Left lobe of liver (tissue), 2 donors: Measurements from ENCODE around the gene DCBLD2. TPM values are rescaled to one million over a fixed set of nuclear protein-coding genes. Genes with fewer than 3 reads are reported as not detected.

Source experiments
- ATAC-seq: fragments of 200-7000 bp; cut with Tn5 transposase; one replicate; pipeline ENCODE4 v1.9.1; 2020; ENCODE audit warnings: mild to moderate bottlenecking, moderate library complexity
- DNase-seq: peaks from one replicate; pipeline ENCODE4 v3.0.0-alpha.2; 2020; ENCODE audit warnings: low spot score
- total RNA-seq: library from RNA; stranded (reverse); gene quantifications from one replicate; pipeline ENCODE4 v1.2.1, GENCODE V29; 2021
- donor health status: DM: no; HTN: no; CAD: no; lungs with moderate emphysema.
- donor health status: DM: no; HTN: yes; CAD: no.

Gene DCBLD2
- 10.0 TPM for total RNA-seq

- peak; percentile 99 for DNase-seq
- peak; percentile 94 for ATAC-seq
Measured at GRCh38 chr3:98901392-98902350, at the start of gene DCBLD2. Gene DCBLD2, minus strand, starts transcription at chr3:98901695. Its CDS starts 369 bp downstream, at chr3:98901326.

GRCh38 chr3:98945666-98946065 is 44.2 kb upstream of the DCBLD2 start:
- no peak for ATAC-seq
- no peak for DNase-seq

GRCh38 chr3:98945101-98945524 is 43.6 kb upstream of the DCBLD2 start:
- ATAC-seq, result no peak
- no peak for DNase-seq

- ATAC-seq, result no peak
- no peak for DNase-seq
Measured at GRCh38 chr3:98930413-98930812, 28.9 kb upstream of the DCBLD2 start.

- DNase-seq, result no peak
Measured at GRCh38 chr3:98921957-98922356, 20.5 kb upstream of the DCBLD2 start.

GRCh38 chr3:98920166-98920565 is 18.7 kb upstream of the DCBLD2 start:
- DNase-seq (no peak), ATAC-seq (no peak)

More at GRCh38 chr3:98921957-98922356, 20.5 kb upstream of the DCBLD2 start:
- ATAC-seq, result no peak

- DNase-seq, result no peak
- ATAC-seq, result no peak
Measured at GRCh38 chr3:98918586-98918985, 17.1 kb upstream of the DCBLD2 start.

GRCh38 chr3:98917608-98918007 is 16.1 kb upstream of the DCBLD2 start:
- no peak for ATAC-seq
- no peak for DNase-seq

GRCh38 chr3:98914210-98915080 is 12.9 kb upstream of the DCBLD2 start:
- peak; percentile 98 for ATAC-seq
- peak; percentile 78 for DNase-seq

GRCh38 chr3:98912448-98912847 is 11.0 kb upstream of the DCBLD2 start:
- no peak for ATAC-seq
- no peak for DNase-seq

GRCh38 chr3:98906230-98906629 is 4.7 kb upstream of the DCBLD2 start:
- no peak for DNase-seq

GRCh38 chr3:98903705-98904481 is 2.4 kb upstream of the DCBLD2 start:
- ATAC-seq (no peak), DNase-seq (no peak)

More at GRCh38 chr3:98906230-98906629, 4.7 kb upstream of the DCBLD2 start:
- ATAC-seq, result no peak

- ATAC-seq (no peak), DNase-seq (no peak)
Measured at GRCh38 chr3:98903099-98903498, 1.6 kb upstream of the DCBLD2 start.

GRCh38 chr3:98902351-98902740 is 851 bp upstream of the DCBLD2 start:
- DNase-seq, result no peak
- no peak for ATAC-seq

GRCh38 chr3:98901119-98901391 is 440 bp downstream of the DCBLD2 start:
- DNase-seq, result peak; percentile 62
- ATAC-seq, result peak; percentile 72

- DNase-seq (no peak), ATAC-seq (no peak)
Measured at GRCh38 chr3:98900265-98901118, 1.0 kb downstream of the DCBLD2 start.

- no peak for ATAC-seq
- no peak for DNase-seq
Measured at GRCh38 chr3:98897701-98898100, 3.8 kb downstream of the DCBLD2 start.

- ATAC-seq (no peak), DNase-seq (no peak)
Measured at GRCh38 chr3:98894791-98895576, 6.5 kb downstream of the DCBLD2 start.

- ATAC-seq, result no peak
- DNase-seq, result no peak
Measured at GRCh38 chr3:98893740-98894139, 7.8 kb downstream of the DCBLD2 start.
